DOHH2 (cell line): ENCODE measurements around the gene SH3RF3.

ENCODE experiments used
- H3F3A ChIP-seq: fragments of 200-600 bp; sonication (generic), shearing (Covaris generic); 2 replicates; pipeline ENCODE4 v1.6.0; 2016; ENCODE audit warnings: antibody characterized with exemption, mild to moderate bottlenecking; ENCODE audit not compliant: control insufficient read depth, insufficient read depth
- H3K27ac ChIP-seq: fragments of 200-600 bp; sonication (generic); 2 replicates; pipeline ENCODE4 v1.5.1; 2014; ENCODE audit warnings: low read depth, mild to moderate bottlenecking, low read length, moderate library complexity
- H3K27me3 ChIP-seq: fragments of 200-600 bp; sonication (generic); 2 replicates; pipeline ENCODE4 v1.6.1; 2014; ENCODE audit warnings: mild to moderate bottlenecking, low read length, mixed read lengths; ENCODE audit not compliant: control insufficient read depth
- H3K36me3 ChIP-seq: fragments of 200-600 bp; sonication (generic); 2 replicates; pipeline ENCODE4 v1.6.1; 2014; ENCODE audit warnings: mild to moderate bottlenecking, low read length, moderate library complexity, mixed read lengths; ENCODE audit not compliant: control insufficient read depth
- H3K4me1 ChIP-seq: fragments of 200-600 bp; sonication (generic); 2 replicates; pipeline ENCODE4 v1.6.1; 2014; ENCODE audit warnings: mild to moderate bottlenecking, low read length, mixed read lengths; ENCODE audit not compliant: control insufficient read depth
- H3K4me2 ChIP-seq: fragments of 200-600 bp; sonication (generic); 2 replicates; pipeline ENCODE4 v1.6.0; 2014; ENCODE audit warnings: mild to moderate bottlenecking, low read length, moderate library complexity
- H3K4me3 ChIP-seq: fragments of 200-600 bp; sonication (generic); 2 replicates; pipeline ENCODE4 v1.5.1; 2014; ENCODE audit warnings: mild to moderate bottlenecking, low read length, mixed read lengths
- H3K79me2 ChIP-seq: fragments of 200-600 bp; sonication (generic); 2 replicates; pipeline ENCODE4 v1.6.1; 2014; ENCODE audit warnings: mild to moderate bottlenecking, low read length, mixed read lengths; ENCODE audit not compliant: control insufficient read depth
- H3K9me2 ChIP-seq: fragments of 200-600 bp; sonication (generic); replicated peaks from 2 replicates; pipeline ENCODE4 v1.6.1; 2014; ENCODE audit warnings: mild to moderate bottlenecking, low read length, mixed read lengths; ENCODE audit not compliant: control insufficient read depth
- H3K9me3 ChIP-seq: fragments of 200-600 bp; sonication (generic); 2 replicates; pipeline ENCODE4 v1.6.1; 2014; ENCODE audit warnings: antibody characterized with exemption, low read length, mixed read lengths; ENCODE audit not compliant: control insufficient read depth, insufficient read depth
- H4K20me1 ChIP-seq: fragments of 200-600 bp; sonication (generic); 2 replicates; pipeline ENCODE4 v1.6.0; 2014; ENCODE audit warnings: low read depth, mild to moderate bottlenecking, antibody characterized with exemption, low read length, moderate library complexity; ENCODE audit not compliant: control insufficient read depth, insufficient read depth
- CTCF ChIP-seq: fragments of 200-600 bp; sonication (generic); IDR thresholded peaks from one replicate; pipeline ENCODE4 v1.5.1; 2014; ENCODE audit warnings: antibody characterized with exemption, mild to moderate bottlenecking, low read depth, low read length; ENCODE audit not compliant: poor library complexity, severe bottlenecking
- EZH2phosphoT487 ChIP-seq: fragments of 200-600 bp; sonication (generic); IDR thresholded peaks from 2 replicates; pipeline ENCODE4 v1.6.1; 2017; ENCODE audit warnings: borderline replicate concordance, mild to moderate bottlenecking, antibody characterized with exemption, low read length, moderate library complexity, mixed read lengths

The SH3RF3 gene

GRCh38 chr2:109513230-109513629 lies 384.2 kb downstream of the SH3RF3 start:
- no peak overlapping the region for H3K4me2 ChIP-seq
- H3K36me3 ChIP-seq, result no peaks in the 10 kb centered on the region
- H3K27me3 ChIP-seq, result peaks cover 2% of the 10 kb centered on the region; the same call in 1 of the 2 replicates
- H3K9me3 ChIP-seq, result no peaks in the 10 kb centered on the region
- no peak overlapping the region for H3K27ac ChIP-seq
- H3K4me3 ChIP-seq, result no peak overlapping the region
- H3K9me2 ChIP-seq, result no peaks in the 10 kb centered on the region
- H3F3A ChIP-seq, result no peaks in the 10 kb centered on the region
- TF ChIP-seq EZH2phosphoT487 (no peak), CTCF (no peak)
- no peaks in the 10 kb centered on the region for H4K20me1 ChIP-seq
- no peaks in the 10 kb centered on the region for H3K79me2 ChIP-seq
- H3K4me1 ChIP-seq, result no peaks in the 10 kb centered on the region

DNA sequence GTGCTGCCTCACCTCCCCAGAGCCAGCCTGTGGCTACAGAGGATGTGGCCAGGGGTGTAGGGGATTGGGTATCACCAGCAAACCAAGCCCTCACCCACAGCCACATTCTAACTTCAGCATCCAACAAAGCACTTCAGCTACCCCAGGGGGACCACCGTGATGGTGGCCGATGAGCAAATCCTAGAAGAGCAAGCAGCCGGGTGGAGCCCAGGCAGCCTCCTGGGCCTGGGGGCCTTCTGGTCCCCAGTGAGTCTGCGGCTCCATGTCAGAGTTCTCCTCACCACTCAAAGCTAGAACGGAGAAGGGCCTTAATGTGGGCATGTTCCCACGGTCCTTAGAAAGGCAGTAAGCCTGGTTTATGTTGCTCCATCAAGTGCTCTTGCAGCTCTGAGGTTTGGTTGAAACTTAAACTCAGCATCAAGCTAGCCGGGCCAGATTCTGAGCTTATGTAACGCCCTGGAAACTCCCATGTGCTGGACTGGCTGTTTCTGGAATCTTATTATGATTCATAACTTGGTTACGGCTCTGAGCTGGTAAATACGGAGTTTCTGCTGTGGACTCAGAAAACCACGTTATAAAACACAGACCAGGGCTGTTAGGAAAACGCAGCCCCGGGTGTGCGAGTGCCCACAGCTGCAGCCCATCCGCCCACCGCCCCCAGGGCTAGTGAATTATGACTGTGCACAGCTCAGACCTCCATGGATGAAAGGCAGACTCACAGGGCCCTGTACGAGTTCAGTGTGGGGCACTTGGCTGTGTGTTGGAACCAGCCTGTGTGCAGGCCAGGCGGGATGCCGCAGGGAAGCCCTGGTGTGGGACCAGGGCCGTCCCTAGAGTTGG lies 385.0 kb downstream of the SH3RF3 start:
- Histone ChIP-seq H3K79me2 (no peaks in the 10 kb centered on the region), H3K4me2 (no peak overlapping the region), H3K4me1 (no peaks in the 10 kb centered on the region), H3K9me3 (no peaks in the 10 kb centered on the region), H3K27ac (no peak overlapping the region), H3K27me3 (peaks cover 2% of the 10 kb centered on the region; the same call in 1 of the 2 replicates), H3K4me3 (no peak overlapping the region), H3K36me3 (no peaks in the 10 kb centered on the region), H4K20me1 (no peaks in the 10 kb centered on the region), H3F3A (no peaks in the 10 kb centered on the region), H3K9me2 (no peaks in the 10 kb centered on the region)
- no peak for TF ChIP-seq EZH2phosphoT487
- no peak for TF ChIP-seq CTCF

DNA sequence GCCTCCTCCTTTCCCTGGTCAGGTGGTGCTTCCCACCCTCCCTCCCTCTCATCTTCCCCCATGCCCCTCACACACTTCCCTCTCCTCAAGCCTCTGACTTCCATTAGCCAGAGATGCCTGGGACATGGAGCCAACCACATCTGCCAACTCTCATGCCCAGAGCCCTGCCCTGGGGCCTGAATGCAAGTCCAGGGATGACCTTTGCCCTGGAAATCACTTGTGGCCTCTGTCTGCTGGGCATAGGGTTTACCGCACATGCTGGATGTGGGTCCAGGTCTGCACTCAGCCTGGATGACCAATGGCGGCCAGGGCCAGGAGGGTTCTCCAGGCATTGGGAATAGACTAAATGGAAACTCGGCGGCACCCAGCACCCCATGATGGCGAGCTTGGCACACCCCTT lies 385.9 kb downstream of the SH3RF3 start:
- Histone ChIP-seq H3K27ac (no peak overlapping the region), H3K4me2 (no peak overlapping the region), H3K36me3 (no peaks in the 10 kb centered on the region), H3F3A (no peaks in the 10 kb centered on the region), H3K9me2 (no peaks in the 10 kb centered on the region), H3K79me2 (no peaks in the 10 kb centered on the region), H3K27me3 (peaks cover 2% of the 10 kb centered on the region; the same call in 1 of the 2 replicates), H3K9me3 (no peaks in the 10 kb centered on the region), H3K4me3 (no peak overlapping the region), H3K4me1 (no peaks in the 10 kb centered on the region), H4K20me1 (no peaks in the 10 kb centered on the region)
- TF ChIP-seq EZH2phosphoT487 (no peak), CTCF (no peak)
